SKM-1 treated with dmso at 0.1 percent for 144 hours (cell line): Measurements from ENCODE around the gene TMEM184B.

ENCODE experiments used
- DNase-seq: peaks from one replicate; lab custom pipeline; 2025; ENCODE audit not compliant: unreplicated experiment; lab: John Stamatoyannopoulos, UW

TMEM184B gene

GRCh38 chr22:38282397-38282796 lies 9.6 kb upstream of the TMEM184B start:
- DNase-seq: no peak

- no peak for DNase-seq
These were observed 3.4 kb upstream of the TMEM184B start for GRCh38 chr22:38276166-38276565.

- DNase-seq: no peak
These were observed 471 bp upstream of the TMEM184B start for GRCh38 chr22:38273135-38273826.

- no peak for DNase-seq
These were observed 860 bp downstream of the TMEM184B start for GRCh38 chr22:38271927-38272372.

GRCh38 chr22:38271101-38271500 lies 1.7 kb downstream of the TMEM184B start:
- no peak for DNase-seq

- no peak for DNase-seq
These were observed 2.5 kb downstream of the TMEM184B start for GRCh38 chr22:38270091-38270992.

GRCh38 chr22:38269466-38269865 lies 3.3 kb downstream of the TMEM184B start:
- DNase-seq: no peak

- no peak for DNase-seq
These were observed 5.7 kb downstream of the TMEM184B start for GRCh38 chr22:38267086-38267485.

GRCh38 chr22:38266120-38266519 lies 6.7 kb downstream of the TMEM184B start:
- DNase-seq: no peak

- no peak for DNase-seq
These were observed 8.4 kb downstream of the TMEM184B start for GRCh38 chr22:38264322-38264843.

- DNase-seq: peak; percentile 53
These were observed 10.6 kb downstream of the TMEM184B start for GRCh38 chr22:38262051-38262795.

GRCh38 chr22:38260761-38261681 lies 11.8 kb downstream of the TMEM184B start:
- no peak for DNase-seq

- peak; percentile 39 for DNase-seq
These were observed 13.4 kb downstream of the TMEM184B start for GRCh38 chr22:38259370-38259769.

- no peak for DNase-seq
These were observed 13.9 kb downstream of the TMEM184B start for GRCh38 chr22:38258895-38259294.

- DNase-seq: no peak
These were observed 15.1 kb downstream of the TMEM184B start for GRCh38 chr22:38257650-38258250.

GRCh38 chr22:38257181-38257580 lies 15.6 kb downstream of the TMEM184B start:
- DNase-seq: no peak

GRCh38 chr22:38255697-38256096 lies 17.1 kb downstream of the TMEM184B start:
- no peak for DNase-seq

- no peak for DNase-seq
These were observed 21.5 kb downstream of the TMEM184B start for GRCh38 chr22:38251341-38251692.

- DNase-seq: no peak
These were observed 22.0 kb downstream of the TMEM184B start for GRCh38 chr22:38250643-38251340.
